Brain microvascular endothelial cell (primary cell): ENCODE data around the gene MATK.

Experiments used
- DNase-seq: peaks from one replicate; pipeline ENCODE4 v3.0.0-alpha.2; 2020
- H3K27ac ChIP-seq: fragments of 250-450 bp; sonication (Bioruptor Pico); 2 replicates; pipeline ENCODE4 v1.5.1; 2020; ENCODE audit warnings: mild to moderate bottlenecking, moderate library complexity
- H3K27me3 ChIP-seq: fragments of 250-450 bp; sonication (Bioruptor Pico); replicated peaks from 2 replicates; pipeline ENCODE4 v1.5.1; 2020; ENCODE audit warnings: mild to moderate bottlenecking
- H3K36me3 ChIP-seq: fragments of 250-450 bp; sonication (Bioruptor Pico); replicated peaks from 2 replicates; pipeline ENCODE4 v1.5.1; 2020; ENCODE audit warnings: mild to moderate bottlenecking
- H3K4me3 ChIP-seq: 2 replicates; pipeline ENCODE4 v1.5.1; 2011; ENCODE audit warnings: low read depth, mild to moderate bottlenecking, control low read depth, low read length, moderate library complexity
- in situ Hi-C: cut with HindIII; loops from 2 replicates; pipeline ENCODE4 v1.10.0; 2017; ENCODE audit warnings: low sequenced_read_pairs, low pct_ligation_motif_present
- TF ChIP-seq, protein P1 (sequence below): IDR thresholded peaks from 2 replicates; pipeline ENCODE4 v1.5.1; 2011; ENCODE audit warnings: low read depth, mild to moderate bottlenecking, moderate library complexity, low read length, control low read depth, inconsistent platforms; ENCODE audit errors: missing control alignments

The MATK gene

GRCh38 chr19:3831601-3832000 is 45.4 kb upstream of the MATK start:
- in situ Hi-C loops, result no loop called here
- Histone ChIP-seq H3K36me3 (no peaks in the 10 kb centered on the region), H3K4me3 (no peak overlapping the region), H3K27me3 (peaks cover 20% of the 10 kb centered on the region), H3K27ac (no peak overlapping the region)
- TF ChIP-seq, protein P1, sequence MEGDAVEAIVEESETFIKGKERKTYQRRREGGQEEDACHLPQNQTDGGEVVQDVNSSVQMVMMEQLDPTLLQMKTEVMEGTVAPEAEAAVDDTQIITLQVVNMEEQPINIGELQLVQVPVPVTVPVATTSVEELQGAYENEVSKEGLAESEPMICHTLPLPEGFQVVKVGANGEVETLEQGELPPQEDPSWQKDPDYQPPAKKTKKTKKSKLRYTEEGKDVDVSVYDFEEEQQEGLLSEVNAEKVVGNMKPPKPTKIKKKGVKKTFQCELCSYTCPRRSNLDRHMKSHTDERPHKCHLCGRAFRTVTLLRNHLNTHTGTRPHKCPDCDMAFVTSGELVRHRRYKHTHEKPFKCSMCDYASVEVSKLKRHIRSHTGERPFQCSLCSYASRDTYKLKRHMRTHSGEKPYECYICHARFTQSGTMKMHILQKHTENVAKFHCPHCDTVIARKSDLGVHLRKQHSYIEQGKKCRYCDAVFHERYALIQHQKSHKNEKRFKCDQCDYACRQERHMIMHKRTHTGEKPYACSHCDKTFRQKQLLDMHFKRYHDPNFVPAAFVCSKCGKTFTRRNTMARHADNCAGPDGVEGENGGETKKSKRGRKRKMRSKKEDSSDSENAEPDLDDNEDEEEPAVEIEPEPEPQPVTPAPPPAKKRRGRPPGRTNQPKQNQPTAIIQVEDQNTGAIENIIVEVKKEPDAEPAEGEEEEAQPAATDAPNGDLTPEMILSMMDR, result no peak
- no peak for DNase-seq

DNA sequence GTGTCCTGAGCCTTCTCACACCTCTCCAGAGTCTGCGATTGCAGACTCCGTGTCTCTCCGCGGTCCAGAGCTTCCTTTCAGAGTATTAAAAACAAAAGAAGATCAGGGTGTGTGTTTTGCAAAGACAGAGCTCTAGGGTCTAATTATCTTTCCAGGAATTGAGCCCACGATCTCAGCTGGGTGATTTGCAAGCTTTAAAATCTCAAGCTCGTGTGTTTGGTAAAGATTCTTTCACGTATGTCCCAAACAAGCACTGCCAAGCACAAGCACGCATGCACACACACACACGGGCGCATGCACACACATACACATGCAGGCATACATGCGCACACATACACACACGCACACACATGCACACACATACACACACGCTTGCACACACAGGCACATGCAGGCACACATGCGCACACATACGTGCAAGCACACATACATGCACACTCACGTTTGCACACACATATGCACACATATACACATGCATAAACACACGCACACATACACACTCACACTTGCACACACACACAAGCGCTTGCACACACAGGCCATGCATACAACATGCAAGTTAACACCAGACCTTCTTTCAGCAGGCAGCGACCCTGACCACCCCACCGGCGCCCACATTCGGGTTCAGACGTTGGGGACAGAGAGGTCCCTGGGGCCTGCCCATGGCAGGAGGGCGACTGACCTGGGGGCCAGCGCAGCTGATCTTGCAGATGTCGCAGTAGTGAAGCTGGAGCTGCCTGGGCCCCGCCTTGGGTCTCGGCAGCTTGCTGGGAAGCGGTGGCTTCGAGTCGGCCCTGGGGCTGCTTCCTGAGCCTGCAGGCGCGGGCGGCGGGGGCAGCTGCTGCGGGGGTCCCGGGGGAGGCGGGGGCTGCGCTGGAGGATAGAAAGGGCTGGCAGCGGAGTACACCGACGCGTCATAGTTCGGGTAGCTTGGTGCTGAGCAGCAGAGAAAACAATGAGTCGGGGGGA is 44.7 kb upstream of the MATK start:
- H3K36me3 ChIP-seq, result no peaks in the 10 kb centered on the region
- DNase-seq, result no peak
- TF ChIP-seq, protein P1, result no peak
- peaks cover 20% of the 10 kb centered on the region for H3K27me3 ChIP-seq
- H3K4me3 ChIP-seq, result no peak overlapping the region
- no peak overlapping the region for H3K27ac ChIP-seq
- in situ Hi-C loops, result no loop called here

- in situ Hi-C loops, result no loop called here
- TF ChIP-seq, protein P1, result no peak
- Histone ChIP-seq H3K27ac (no peak overlapping the region), H3K36me3 (no peaks in the 10 kb centered on the region), H3K27me3 (peaks cover 20% of the 10 kb centered on the region), H3K4me3 (no peak overlapping the region)
- DNase-seq, result no peak
These were observed 41.1 kb upstream of the MATK start for GRCh38 chr19:3827306-3827705.

- Histone ChIP-seq H3K36me3 (no peaks in the 10 kb centered on the region), H3K4me3 (no peak overlapping the region), H3K27me3 (peaks cover 14% of the 10 kb centered on the region), H3K27ac (no peak overlapping the region)
- TF ChIP-seq, protein P1, result no peak
- no peak for DNase-seq
- in situ Hi-C loops, result no loop called here
These were observed 40.0 kb upstream of the MATK start for GRCh38 chr19:3826163-3826562.

DNA sequence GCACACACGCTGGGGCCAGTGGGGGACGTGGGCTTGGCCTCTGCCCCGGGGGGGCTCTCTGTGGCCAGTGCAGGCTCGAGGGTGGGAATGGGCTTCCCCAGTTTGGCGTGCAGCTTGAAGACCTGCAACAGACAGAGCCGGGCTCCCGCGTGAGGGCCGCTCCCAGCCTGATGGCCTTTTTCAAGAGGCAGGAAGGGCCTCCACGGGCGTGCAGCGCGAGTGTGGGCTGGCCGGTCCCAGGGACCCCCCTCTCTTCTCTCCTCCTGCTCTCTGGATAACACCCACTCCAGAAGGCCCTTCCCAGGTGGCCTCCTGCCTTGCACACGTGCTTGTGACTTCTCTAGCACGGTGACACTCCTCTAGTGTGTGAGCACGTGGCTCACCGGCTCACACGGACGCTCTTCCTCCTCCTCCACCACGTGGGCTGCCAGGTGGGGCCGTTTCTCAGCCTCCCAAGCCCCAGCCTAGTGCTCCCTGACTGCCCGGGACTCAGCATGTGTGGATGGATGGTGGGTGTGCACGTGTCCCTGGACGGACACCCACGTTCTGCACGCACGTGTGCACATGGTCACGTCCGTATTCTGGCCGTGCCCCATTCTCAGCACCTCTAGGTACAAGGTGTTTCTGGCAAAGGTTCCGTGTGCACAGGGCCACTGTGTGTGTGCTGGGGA is 39.2 kb upstream of the MATK start:
- Histone ChIP-seq H3K36me3 (no peaks in the 10 kb centered on the region), H3K27me3 (peaks cover 7% of the 10 kb centered on the region), H3K27ac (no peak overlapping the region), H3K4me3 (no peak overlapping the region)
- TF ChIP-seq, protein P1, result no peak
- DNase-seq, result no peak
- in situ Hi-C loops, result no loop called here
